Upper lobe of left lung (tissue), 4 donors: Measurements from ENCODE around the gene ALKBH8.
"Not testable (repeated sequence)": the region's sequence is repeated elsewhere in the genome, so short reads cannot be mapped to it uniquely, and the experiment has no call there.

Source experiments
- CTCF ChIP-seq, 6 experiments: fragments of 450-650 bp in 4 of 6; fragments of 200-600 bp in 2 of 6; sonication (generic) in 2 of 6; IDR thresholded peaks; one replicate each; pipeline ENCODE4 v1.5.1; 2016 to 2019; ENCODE audit warnings: antibody characterized with exemption in 6 of 6
- EP300 ChIP-seq, 4 donors: sonication (generic); formaldehyde crosslinking; IDR thresholded peaks; one replicate each; pipeline ENCODE4 v1.5.1; 2017; ENCODE audit warnings: antibody characterized with exemption in 4 of 4, control low read depth in 2 of 4
- POLR2A ChIP-seq, 4 donors: fragments of 450-650 bp; IDR thresholded peaks; one replicate each; pipeline ENCODE4 v1.5.1; 2016 to 2017; ENCODE audit warnings: antibody characterized with exemption in 4 of 4, mild to moderate bottlenecking in 2 of 4

DNA sequence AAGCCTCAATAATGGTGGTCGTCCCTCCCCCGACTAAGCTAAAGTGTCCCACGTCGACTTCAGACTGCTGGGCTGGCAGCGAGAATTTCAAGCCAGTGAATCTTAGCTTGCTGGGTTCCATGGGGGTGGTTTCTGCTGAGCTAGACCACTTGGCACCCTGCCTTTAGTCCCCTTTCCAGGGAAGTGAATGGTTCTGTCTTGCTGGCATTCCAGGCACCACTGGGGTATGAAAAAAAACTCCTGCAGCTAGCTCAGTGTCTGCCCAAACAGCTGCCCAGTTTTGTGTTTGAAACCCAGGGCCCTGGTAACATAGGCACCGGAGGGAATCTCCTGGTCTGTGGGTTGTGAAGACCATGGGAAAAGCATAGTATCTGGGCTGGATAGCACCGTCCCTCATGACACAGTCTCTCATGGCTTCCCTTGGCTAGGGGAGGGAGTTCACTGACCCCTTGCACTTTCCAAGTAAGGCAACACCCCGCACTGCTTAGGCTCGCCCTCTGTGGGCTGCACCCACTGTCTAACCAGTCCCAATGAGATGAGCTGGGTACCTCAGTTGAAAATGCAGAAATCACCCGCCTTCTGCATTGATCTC, 99.2 kb downstream of the ALKBH8 start:
- TF ChIP-seq CTCF, EP300, POLR2A (IDR thresholded peaks at IDR 0.05): not testable (repeated sequence)
